ENCODE data around the gene ATF4.

- TF ChIP-seq NFIC (IDR thresholded peaks at IDR 0.05) (no peak), TCF12 (IDR thresholded peaks at IDR 0.05; ENCODE audit: low read depth) (no peak), EP300 (IDR thresholded peaks at IDR 0.05; ENCODE audit: borderline replicate concordance) (no peak), REST (IDR thresholded peaks at IDR 0.05; ENCODE audit: low read depth) (no peak), FOXM1 (IDR thresholded peaks at IDR 0.05; ENCODE audit: borderline replicate concordance, low read depth) (no peak), EGR1 (IDR thresholded peaks at IDR 0.05) (no peak), RAD21 (IDR thresholded peaks at IDR 0.05; ENCODE audit: low read depth) (no peak), MAX (IDR thresholded peaks at IDR 0.05) (no peak), YY1 (IDR thresholded peaks at IDR 0.05; ENCODE audit: low read depth) (no peak), TAF1 (IDR thresholded peaks at IDR 0.05; ENCODE audit: low read depth) (no peak), ZBTB7A (IDR thresholded peaks at IDR 0.05; ENCODE audit: low read depth) (no peak), TEAD4 (IDR thresholded peaks at IDR 0.05) (no peak), USF1 (IDR thresholded peaks at IDR 0.05) (no peak), CEBPB (IDR thresholded peaks at IDR 0.05) (no peak)
These were observed 9.1 kb upstream of the ATF4 start for GRCh38 chr22:39511226-39511625.
